ENCODE data around the gene PAQR8. TPM values are rescaled to one million over a fixed set of nuclear protein-coding genes. Genes with fewer than 3 reads are reported as not detected.

The PAQR8 gene
- total RNA-seq, 1 experiment from 2014 or later = 8.7 TPM

- no peak for DNase-seq
- no peak for TF ChIP-seq CTCF (IDR thresholded peaks at IDR 0.05; ENCODE audit: insufficient read depth in 1 of 2, low read depth in 1 of 2, low read length in 1 of 2, severe bottlenecking in 1 of 2, unreplicated experiment in 1 of 2)
- Mint-ChIP-seq H3K4me3 (ENCODE audit: unreplicated experiment) (no peak overlapping the region), H3K27ac (ENCODE audit: unreplicated experiment) (no peak overlapping the region), H3K4me1 (ENCODE audit: low read depth, unreplicated experiment) (peaks cover 46% of the 10 kb centered on the region), H3K9me3 (ENCODE audit: unreplicated experiment) (no peaks in the 10 kb centered on the region), H3K36me3 (ENCODE audit: insufficient read depth, unreplicated experiment) (peaks cover 4% of the 10 kb centered on the region), H3K27me3 (ENCODE audit: insufficient read depth, unreplicated experiment) (no peaks in the 10 kb centered on the region)
- H3K36me3 ChIP-seq (ENCODE audit: control insufficient read depth, insufficient read depth, low read length) = no peaks in the 10 kb centered on the region
- no peaks in the 10 kb centered on the region for H3K9me3 ChIP-seq
- H3K4me1 ChIP-seq = peaks cover 63% of the 10 kb centered on the region
- ChIA-PET CTCF (interaction anchor here (0.6 to 1.1 kb wide), 2 partner anchors 18 to 318 kb away, joined by 3 to 4 read pairs; no protein-coding TSS in a partner anchor), POLR2A (interaction anchor here (0.5 to 1.3 kb wide), 3 partner anchors 9 to 75 kb away, joined by 3 to 4 read pairs (median 4); no protein-coding TSS in a partner anchor)
- intact Hi-C loops (cut with micrococcal nuclease; ENCODE audit: unreplicated experiment) = no loop called here
- no TSS peak for BruUV-seq (replicated peaks)
- H3K4me3 ChIP-seq (ENCODE audit: low read depth, low read length) = no peak overlapping the region
- H3K27me3 ChIP-seq (replicated peaks; ENCODE audit: control insufficient read depth, insufficient read depth, low read length) = no peaks in the 10 kb centered on the region
These were observed 28.1 kb upstream of the PAQR8 start for GRCh38 chr6:52333840-52334200.

- Mint-ChIP-seq H3K4me1 (ENCODE audit: low read depth, unreplicated experiment) (peaks cover 44% of the 10 kb centered on the region), H3K9me3 (ENCODE audit: unreplicated experiment) (no peaks in the 10 kb centered on the region), H3K27ac (ENCODE audit: unreplicated experiment) (no peak overlapping the region), H3K27me3 (ENCODE audit: insufficient read depth, unreplicated experiment) (no peaks in the 10 kb centered on the region), H3K4me3 (ENCODE audit: unreplicated experiment) (no peak overlapping the region), H3K36me3 (ENCODE audit: insufficient read depth, unreplicated experiment) (no peaks in the 10 kb centered on the region)
- Histone ChIP-seq H3K4me1 (peaks cover 54% of the 10 kb centered on the region), H3K27me3 (replicated peaks; ENCODE audit: control insufficient read depth, insufficient read depth, low read length) (no peaks in the 10 kb centered on the region), H3K36me3 (ENCODE audit: control insufficient read depth, insufficient read depth, low read length) (no peaks in the 10 kb centered on the region), H3K9me3 (no peaks in the 10 kb centered on the region), H3K4me3 (ENCODE audit: low read depth, low read length) (no peak overlapping the region)
- CTCF ChIA-PET = no interaction called here
- POLR2A ChIA-PET = no interaction called here
- intact Hi-C loops (cut with micrococcal nuclease; ENCODE audit: unreplicated experiment) = no loop called here
- no peak for TF ChIP-seq CTCF (IDR thresholded peaks at IDR 0.05; ENCODE audit: insufficient read depth in 1 of 2, low read depth in 1 of 2, low read length in 1 of 2, severe bottlenecking in 1 of 2, unreplicated experiment in 1 of 2)
- no peak for DNase-seq
- BruUV-seq (replicated peaks) = no TSS peak
These were observed 26.4 kb upstream of the PAQR8 start for GRCh38 chr6:52335576-52335975.

- Histone ChIP-seq H3K36me3 (ENCODE audit: control insufficient read depth, insufficient read depth, low read length) (no peaks in the 10 kb centered on the region), H3K4me1 (peaks cover 42% of the 10 kb centered on the region), H3K9me3 (no peaks in the 10 kb centered on the region), H3K4me3 (ENCODE audit: low read depth, low read length) (no peak overlapping the region), H3K27me3 (replicated peaks; ENCODE audit: control insufficient read depth, insufficient read depth, low read length) (no peaks in the 10 kb centered on the region)
- Mint-ChIP-seq H3K4me1 (ENCODE audit: low read depth, unreplicated experiment) (peaks cover 42% of the 10 kb centered on the region), H3K27ac (ENCODE audit: unreplicated experiment) (peak overlapping the region; percentile 14), H3K9me3 (ENCODE audit: unreplicated experiment) (no peaks in the 10 kb centered on the region), H3K4me3 (ENCODE audit: unreplicated experiment) (no peak overlapping the region), H3K27me3 (ENCODE audit: insufficient read depth, unreplicated experiment) (no peaks in the 10 kb centered on the region), H3K36me3 (ENCODE audit: insufficient read depth, unreplicated experiment) (no peaks in the 10 kb centered on the region)
- no peak for TF ChIP-seq CTCF (IDR thresholded peaks at IDR 0.05; ENCODE audit: insufficient read depth in 1 of 2, low read depth in 1 of 2, low read length in 1 of 2, severe bottlenecking in 1 of 2, unreplicated experiment in 1 of 2)
- ChIA-PET POLR2A (no interaction called here), CTCF (interaction anchor here (1.0 kb wide), 1 partner anchor 9 kb away, joined by 4 read pairs; no protein-coding TSS in a partner anchor)
- no peak for DNase-seq
- BruUV-seq (replicated peaks) = no TSS peak
- intact Hi-C loops (cut with micrococcal nuclease; ENCODE audit: unreplicated experiment) = no loop called here
These were observed 24.9 kb upstream of the PAQR8 start for GRCh38 chr6:52336919-52337561.

Data from Caco-2 (cell line).